Measurements from ENCODE around the gene RNF144A. TPM values are rescaled to one million over a fixed set of nuclear protein-coding genes. Genes with fewer than 3 reads are reported as not detected.

Gene RNF144A
- polyA plus RNA-seq, 3 donors, result 0.30 to 0.68 (median 0.48) TPM

DNA sequence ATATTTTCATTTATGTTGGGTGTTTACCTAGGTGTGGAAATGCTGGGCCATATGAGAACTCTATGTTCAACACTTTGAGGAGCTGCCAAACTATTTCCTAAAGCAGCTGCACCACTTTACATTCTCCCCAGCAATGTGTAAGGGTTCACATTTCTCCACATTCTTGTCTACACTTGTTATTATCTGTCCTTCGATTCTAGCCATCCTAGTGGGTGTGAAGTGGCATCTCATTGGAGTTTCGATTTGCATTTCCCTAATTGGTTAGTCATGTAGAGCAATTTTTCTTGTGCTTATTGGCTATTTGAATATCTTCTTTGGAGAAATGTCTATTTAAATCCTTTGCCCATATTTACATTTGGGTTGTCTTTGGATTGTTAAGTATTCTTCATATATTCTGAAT lies 21.9 kb downstream of the RNF144A start:
- no CpG with 5 or more reads among the region's 2 CpGs for WGBS (ENCODE audit: insufficient coverage)
- peaks cover 23% of the 10 kb centered on the region for H3K4me1 Mint-ChIP-seq
- intact Hi-C loops (cut with micrococcal nuclease), result no loop called here
- Histone ChIP-seq H3K4me2 (replicated peaks; ENCODE audit: extremely low read depth, low read length, poor library complexity, severe bottlenecking) (no peak overlapping the region), H3K79me2 (ENCODE audit: insufficient read depth, low read length) (peaks cover 13% of the 10 kb centered on the region), H3K36me3 (replicated peaks in 1 of 2; ENCODE audit: control insufficient read depth in 1 of 2, insufficient read depth in 2 of 2, low read length in 2 of 2) (peaks cover 0 to 5% of the 10 kb centered on the region in 2 donors), H2AFZ (ENCODE audit: insufficient read depth, low read depth, low read length, poor library complexity, severe bottlenecking) (no peak overlapping the region), H3K27me3 (ENCODE audit: control insufficient read depth in 2 of 2, insufficient read depth in 2 of 2, low read length in 2 of 2) (no peaks in the 10 kb centered on the region), H3K27ac (ENCODE audit: low read depth in 1 of 2, low read length in 2 of 2) (no peak overlapping the region), H3K9ac (ENCODE audit: insufficient read depth, low read length, poor library complexity, severe bottlenecking) (no peak overlapping the region), H3K4me3 (replicated peaks in 1 of 3; ENCODE audit: low read depth in 2 of 3, low read length in 3 of 3) (no peak overlapping the region), H4K20me1 (ENCODE audit: insufficient read depth, low read length) (no peaks in the 10 kb centered on the region), H3K4me1 (ENCODE audit: control insufficient read depth in 1 of 2, insufficient read depth in 2 of 2, low read length in 2 of 2) (peaks cover 16 to 20% of the 10 kb centered on the region in 2 donors), H3K9me3 (replicated peaks in 1 of 2; ENCODE audit: control insufficient read depth in 1 of 2, insufficient read depth in 1 of 2, low read length in 2 of 2) (no peaks in the 10 kb centered on the region)
- H3K27ac Mint-ChIP-seq, result no peak overlapping the region
- H3K36me3 Mint-ChIP-seq, result peaks cover 22 to 25% of the 10 kb centered on the region in 2 donors
- TF ChIP-seq, protein P1, sequence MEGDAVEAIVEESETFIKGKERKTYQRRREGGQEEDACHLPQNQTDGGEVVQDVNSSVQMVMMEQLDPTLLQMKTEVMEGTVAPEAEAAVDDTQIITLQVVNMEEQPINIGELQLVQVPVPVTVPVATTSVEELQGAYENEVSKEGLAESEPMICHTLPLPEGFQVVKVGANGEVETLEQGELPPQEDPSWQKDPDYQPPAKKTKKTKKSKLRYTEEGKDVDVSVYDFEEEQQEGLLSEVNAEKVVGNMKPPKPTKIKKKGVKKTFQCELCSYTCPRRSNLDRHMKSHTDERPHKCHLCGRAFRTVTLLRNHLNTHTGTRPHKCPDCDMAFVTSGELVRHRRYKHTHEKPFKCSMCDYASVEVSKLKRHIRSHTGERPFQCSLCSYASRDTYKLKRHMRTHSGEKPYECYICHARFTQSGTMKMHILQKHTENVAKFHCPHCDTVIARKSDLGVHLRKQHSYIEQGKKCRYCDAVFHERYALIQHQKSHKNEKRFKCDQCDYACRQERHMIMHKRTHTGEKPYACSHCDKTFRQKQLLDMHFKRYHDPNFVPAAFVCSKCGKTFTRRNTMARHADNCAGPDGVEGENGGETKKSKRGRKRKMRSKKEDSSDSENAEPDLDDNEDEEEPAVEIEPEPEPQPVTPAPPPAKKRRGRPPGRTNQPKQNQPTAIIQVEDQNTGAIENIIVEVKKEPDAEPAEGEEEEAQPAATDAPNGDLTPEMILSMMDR (IDR thresholded peaks at IDR 0.05), result no peak
- DNase-seq, result no peak
- peaks cover 0 to 1% (median 0%) of the 10 kb centered on the region in 7 donors for H3K9me3 Mint-ChIP-seq
- no peak overlapping the region for H3K4me3 Mint-ChIP-seq
- H3K27me3 Mint-ChIP-seq (ENCODE audit: low read depth in 3 of 3), result no peaks in the 10 kb centered on the region

DNA sequence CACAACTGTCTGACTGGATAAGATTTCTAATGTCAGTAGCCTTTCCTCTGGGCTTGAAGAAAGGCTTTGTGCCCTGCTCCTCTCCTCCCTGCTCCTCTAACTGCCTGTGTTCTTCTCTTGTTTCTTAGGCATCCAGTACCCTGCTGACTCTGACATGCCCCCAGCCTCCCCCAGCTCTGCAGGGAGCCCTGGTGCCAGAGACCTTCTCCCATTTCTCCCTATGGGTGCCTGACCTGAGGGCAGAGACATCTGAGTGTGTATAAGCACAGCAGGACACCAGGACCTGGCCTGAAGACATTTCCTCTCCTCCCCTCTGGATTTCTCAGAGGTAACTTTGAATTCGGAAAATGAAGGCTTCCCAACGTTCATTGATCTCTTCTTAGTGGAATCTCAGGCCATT lies 23.6 kb downstream of the RNF144A start:
- Histone ChIP-seq H4K20me1 (ENCODE audit: insufficient read depth, low read length) (no peaks in the 10 kb centered on the region), H3K9me3 (replicated peaks in 1 of 2; ENCODE audit: control insufficient read depth in 1 of 2, insufficient read depth in 1 of 2, low read length in 2 of 2) (no peaks in the 10 kb centered on the region), H3K4me3 (replicated peaks in 1 of 3; ENCODE audit: low read depth in 2 of 3, low read length in 3 of 3) (no peak overlapping the region), H3K36me3 (replicated peaks in 1 of 2; ENCODE audit: control insufficient read depth in 1 of 2, insufficient read depth in 2 of 2, low read length in 2 of 2) (peaks cover 0 to 5% of the 10 kb centered on the region in 2 donors), H3K4me1 (ENCODE audit: control insufficient read depth in 1 of 2, insufficient read depth in 2 of 2, low read length in 2 of 2) (peaks cover 14 to 16% of the 10 kb centered on the region in 2 donors), H3K27me3 (ENCODE audit: control insufficient read depth in 2 of 2, insufficient read depth in 2 of 2, low read length in 2 of 2) (no peaks in the 10 kb centered on the region), H3K27ac (ENCODE audit: low read depth in 1 of 2, low read length in 2 of 2) (no peak overlapping the region), H3K4me2 (replicated peaks; ENCODE audit: extremely low read depth, low read length, poor library complexity, severe bottlenecking) (no peak overlapping the region), H3K79me2 (ENCODE audit: insufficient read depth, low read length) (peaks cover 13% of the 10 kb centered on the region), H2AFZ (ENCODE audit: insufficient read depth, low read depth, low read length, poor library complexity, severe bottlenecking) (no peak overlapping the region), H3K9ac (ENCODE audit: insufficient read depth, low read length, poor library complexity, severe bottlenecking) (no peak overlapping the region)
- TF ChIP-seq, protein P1 (IDR thresholded peaks at IDR 0.05), result no peak
- H3K9me3 Mint-ChIP-seq, result peaks cover 0 to 1% (median 0%) of the 10 kb centered on the region in 7 donors
- no peaks in the 10 kb centered on the region for H3K27me3 Mint-ChIP-seq (ENCODE audit: low read depth in 3 of 3)
- peaks cover 26% of the 10 kb centered on the region for H3K4me1 Mint-ChIP-seq
- H3K4me3 Mint-ChIP-seq, result no peak overlapping the region
- DNase-seq, result no peak
- intact Hi-C loops (cut with micrococcal nuclease), result no loop called here
- WGBS (ENCODE audit: insufficient coverage), result no CpG with 5 or more reads among the region's 2 CpGs
- peaks cover 24 to 25% of the 10 kb centered on the region in 2 donors for H3K36me3 Mint-ChIP-seq
- H3K27ac Mint-ChIP-seq, result no peak overlapping the region

Data from CD14-positive monocyte (primary cell).